GM12892 (cell line): ENCODE data around the gene DISP3.

ENCODE experiments used
- POLR2A ChIP-seq: IDR thresholded peaks from 2 replicates; pipeline ENCODE4 v1.6.1; 2011; ENCODE audit warnings: low read depth, low read length, control low read depth
- POLR2AphosphoS5 ChIP-seq: IDR thresholded peaks from 2 replicates; pipeline ENCODE4 v1.6.1; 2011; ENCODE audit warnings: low read depth, low read length, control low read depth

- no peak for TF ChIP-seq POLR2A
- no peak for TF ChIP-seq POLR2AphosphoS5
These were observed 59.1 kb downstream of the DISP3 start for GRCh38 chr1:11537854-11538591.
